ENCODE measurements around the gene SPDYE2. TPM values are rescaled to one million over a fixed set of nuclear protein-coding genes. Genes with fewer than 3 reads are reported as not detected.
"Not testable (repeated sequence)": the region's sequence is repeated elsewhere in the genome, so short reads cannot be mapped to it uniquely, and the experiment has no call there.

SPDYE2 gene
- not detected in 2 replicates for total RNA-seq (2013; cell fraction: nucleolus; rRNA removed)
- total RNA-seq (2014; rRNA removed) (not detected in 2 replicates), total RNA-seq (2014; rRNA removed; fragmentation: Illumina TruSeq; extraction: Trizol) (not detected in 2 replicates), total RNA-seq (2021) (not detected in 2 replicates), polyA plus RNA-seq (2011; rRNA removed) (not detected in 2 replicates), polyA plus RNA-seq (2014; fragmentation: Illumina TruSeq; extraction: Trizol) (not detected in 2 replicates), polyA plus RNA-seq (2014; fragmentation: Nextera tagmentation; extraction: Ambion mirVana) (under 1 TPM; 0.16 to 0.19 TPM), polyA plus RNA-seq (2014; rRNA removed) (not detected in 2 replicates), polyA plus RNA-seq (2016; fragmentation: Nextera tagmentation; extraction: Ambion mirVana) (1 to 10 TPM; 4.4 to 6.4 TPM), polyA minus RNA-seq (2011; rRNA and poly(A)+ RNA removed) (not detected in 2 replicates), Bru-seq, nascent RNA (not detected), BruChase-seq, experiment 1, labeled RNA remaining after a 6-hour chase (not detected), BruChase-seq, experiment 2, labeled RNA remaining after a 2-hour chase (not detected)
- not detected for polyA plus RNA-seq (2011; ENCODE audit: low read depth)
- polyA plus RNA-seq (2011; cell fraction: cytosol; rRNA removed) = not detected in 2 replicates
- polyA plus RNA-seq (2011; cell fraction: nucleus; rRNA removed) = 0.07 TPM in 1 of 2 replicates, not detected in the other
- polyA plus RNA-seq (2012) = 0.53 and 1.2 TPM in 2 replicates
- polyA minus RNA-seq (2011; cell fraction: cytosol; rRNA and poly(A)+ RNA removed) = not detected in 2 replicates
- not detected in 2 replicates for polyA minus RNA-seq (2011; cell fraction: nucleus; rRNA and poly(A)+ RNA removed)
- long read RNA-seq, experiment 1 = 0 reads
- long read RNA-seq, experiment 2, partial matches to known transcripts = 0 of 8 reads
- long read RNA-seq, experiment 2, other reads (novel, unspliced or antisense) = 8 of 8 reads

GRCh38 chr7:102550808-102551422, at the start of gene SPDYE2:
Gene SPDYE2, plus strand, starts transcription at chr7:102551226. Its CDS starts 2,030 bp downstream, at chr7:102553256.
- H3K79me2 ChIP-seq (ENCODE audit: control insufficient read depth, insufficient read depth, low read length); H3K4me1 ChIP-seq (ENCODE audit: control insufficient read depth, insufficient read depth, low read length); H3K27ac ChIP-seq (ENCODE audit: control insufficient read depth, insufficient read depth); RAD21 ChIA-PET (ENCODE audit: unreplicated experiment); SMC1A ChIA-PET (ENCODE audit: uncharacterized antibody, unreplicated experiment); H3K9me3 ChIP-seq (replicated peaks; ENCODE audit: control insufficient read depth, insufficient read depth, low read length); H3K27me3 ChIP-seq (replicated peaks in 1 of 2; ENCODE audit: control insufficient read depth in 2 of 2, insufficient read depth in 2 of 2, low read length in 1 of 2); CTCF ChIA-PET; H3K4me3 ChIP-seq; ATAC-seq; intact Hi-C loops (cut with micrococcal nuclease; ENCODE audit: unreplicated experiment); H3K4me2 ChIP-seq (ENCODE audit: control insufficient read depth, insufficient read depth); POLR2A ChIA-PET; FAIRE-seq; H3K9ac ChIP-seq (ENCODE audit: control insufficient read depth, insufficient read depth, low read length); in situ Hi-C loops (cut with MboI); H3K36me3 ChIP-seq (ENCODE audit: control insufficient read depth in 2 of 2, insufficient read depth in 2 of 2, low read length in 1 of 2); H2AFZ ChIP-seq (ENCODE audit: control insufficient read depth, low read depth, low read length); BruUV-seq (replicated peaks); DNase-seq (ENCODE audit: low read depth, low spot score); H4K20me1 ChIP-seq (ENCODE audit: control insufficient read depth, insufficient read depth): not testable (repeated sequence)
- no CpG with 5 or more reads among the region's 6 CpGs for WGBS (ENCODE audit: insufficient coverage, insufficient replicate concordance, low lambda C conversion rate, missing lambda C conversion rate)

- WGBS (ENCODE audit: insufficient coverage, insufficient replicate concordance, low lambda C conversion rate, missing lambda C conversion rate) = no CpG with 5 or more reads among the region's 12 CpGs
- H3K4me2 ChIP-seq (ENCODE audit: control insufficient read depth, insufficient read depth); H3K4me3 ChIP-seq; POLR2A ChIA-PET; H3K79me2 ChIP-seq (ENCODE audit: control insufficient read depth, insufficient read depth, low read length); intact Hi-C loops (cut with micrococcal nuclease; ENCODE audit: unreplicated experiment); H2AFZ ChIP-seq (ENCODE audit: control insufficient read depth, low read depth, low read length); H4K20me1 ChIP-seq (ENCODE audit: control insufficient read depth, insufficient read depth); H3K27ac ChIP-seq (ENCODE audit: control insufficient read depth, insufficient read depth); in situ Hi-C loops (cut with MboI); RAD21 ChIA-PET (ENCODE audit: unreplicated experiment); H3K27me3 ChIP-seq (replicated peaks in 1 of 2; ENCODE audit: control insufficient read depth in 2 of 2, insufficient read depth in 2 of 2, low read length in 1 of 2); H3K36me3 ChIP-seq (ENCODE audit: control insufficient read depth in 2 of 2, insufficient read depth in 2 of 2, low read length in 1 of 2); ATAC-seq; BruUV-seq (replicated peaks); FAIRE-seq; SMC1A ChIA-PET (ENCODE audit: uncharacterized antibody, unreplicated experiment); DNase-seq (ENCODE audit: low read depth, low spot score); H3K4me1 ChIP-seq (ENCODE audit: control insufficient read depth, insufficient read depth, low read length); H3K9me3 ChIP-seq (replicated peaks; ENCODE audit: control insufficient read depth, insufficient read depth, low read length); H3K9ac ChIP-seq (ENCODE audit: control insufficient read depth, insufficient read depth, low read length); CTCF ChIA-PET: not testable (repeated sequence)
These were observed 47.9 kb upstream of the SPDYE2 start for GRCh38 chr7:102503141-102503540.

DNA sequence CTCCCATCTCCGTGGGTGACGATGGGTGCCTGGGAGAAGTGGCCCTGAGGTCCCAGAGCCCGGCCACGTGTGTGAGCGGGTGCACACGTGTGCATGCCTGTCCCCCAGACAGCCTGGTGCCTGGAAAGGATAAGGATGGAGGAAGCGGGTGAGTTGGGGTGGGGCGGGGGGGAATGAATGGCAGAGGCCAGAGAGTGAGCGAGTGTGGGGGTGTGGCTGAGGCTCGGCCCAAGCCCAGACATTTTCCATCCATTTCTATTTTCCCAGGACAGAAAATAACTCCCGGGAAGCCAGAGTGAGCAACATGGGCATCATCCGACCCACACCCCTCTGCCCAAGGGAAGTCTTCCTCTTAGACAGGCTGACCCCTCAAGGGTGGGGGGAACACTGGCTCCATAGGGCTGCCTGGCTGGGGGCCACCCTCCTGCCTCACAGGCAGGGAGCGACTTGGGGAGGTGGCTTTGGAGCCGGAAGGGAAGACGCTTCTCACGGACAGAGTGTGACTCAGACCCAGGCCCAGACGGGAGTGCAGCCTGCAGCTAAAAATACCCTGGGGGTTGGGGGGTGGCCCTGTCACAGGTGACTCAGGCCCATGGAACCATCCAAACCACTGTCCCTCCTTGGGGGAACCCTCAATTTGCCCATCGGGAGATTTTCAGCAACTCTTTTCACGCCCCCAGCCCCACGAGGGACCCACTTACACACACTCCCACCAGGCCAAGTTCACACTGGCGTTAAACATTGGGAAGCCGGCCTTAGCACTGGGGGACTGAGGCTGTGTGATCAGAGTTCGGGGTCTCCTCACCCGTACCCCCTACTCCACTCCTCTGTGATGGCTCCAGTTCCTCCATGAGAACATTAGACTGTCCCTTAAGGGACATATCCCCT, 45.5 kb upstream of the SPDYE2 start:
- in situ Hi-C loops (cut with MboI); H3K79me2 ChIP-seq (ENCODE audit: control insufficient read depth, insufficient read depth, low read length); ATAC-seq; H4K20me1 ChIP-seq (ENCODE audit: control insufficient read depth, insufficient read depth); SMC1A ChIA-PET (ENCODE audit: uncharacterized antibody, unreplicated experiment); BruUV-seq (replicated peaks); intact Hi-C loops (cut with micrococcal nuclease; ENCODE audit: unreplicated experiment); POLR2A ChIA-PET; H3K4me2 ChIP-seq (ENCODE audit: control insufficient read depth, insufficient read depth); H3K9ac ChIP-seq (ENCODE audit: control insufficient read depth, insufficient read depth, low read length); H3K27ac ChIP-seq (ENCODE audit: control insufficient read depth, insufficient read depth); H2AFZ ChIP-seq (ENCODE audit: control insufficient read depth, low read depth, low read length); FAIRE-seq; H3K36me3 ChIP-seq (ENCODE audit: control insufficient read depth in 2 of 2, insufficient read depth in 2 of 2, low read length in 1 of 2); H3K4me3 ChIP-seq; CTCF ChIA-PET; H3K9me3 ChIP-seq (replicated peaks; ENCODE audit: control insufficient read depth, insufficient read depth, low read length); DNase-seq (ENCODE audit: low read depth, low spot score); H3K4me1 ChIP-seq (ENCODE audit: control insufficient read depth, insufficient read depth, low read length); H3K27me3 ChIP-seq (replicated peaks in 1 of 2; ENCODE audit: control insufficient read depth in 2 of 2, insufficient read depth in 2 of 2, low read length in 1 of 2); RAD21 ChIA-PET (ENCODE audit: unreplicated experiment): not testable (repeated sequence)
- 60% methylated on average over 5 of the region's 24 CpGs for WGBS (ENCODE audit: insufficient coverage, insufficient replicate concordance, low lambda C conversion rate, missing lambda C conversion rate)
